LNCaP clone FGC (cell line): ENCODE results near the gene HOXC11.

Source experiments
- DNase-seq: peaks from one replicate; pipeline ENCODE4 v3.0.0-alpha.2; 2011; ENCODE audit warnings: low read depth
- H3K4me3 ChIP-seq: 2 replicates; pipeline ENCODE4 v1.5.1; 2011; ENCODE audit warnings: mild to moderate bottlenecking, low read depth, low read length, control low read depth
- TF ChIP-seq, protein P1 (sequence below): IDR thresholded peaks from 2 replicates; pipeline ENCODE4 v1.5.1; 2012; ENCODE audit warnings: mild to moderate bottlenecking; ENCODE audit not compliant: control insufficient read depth, insufficient read depth; ENCODE audit errors: extremely low read depth

Gene HOXC11

DNA sequence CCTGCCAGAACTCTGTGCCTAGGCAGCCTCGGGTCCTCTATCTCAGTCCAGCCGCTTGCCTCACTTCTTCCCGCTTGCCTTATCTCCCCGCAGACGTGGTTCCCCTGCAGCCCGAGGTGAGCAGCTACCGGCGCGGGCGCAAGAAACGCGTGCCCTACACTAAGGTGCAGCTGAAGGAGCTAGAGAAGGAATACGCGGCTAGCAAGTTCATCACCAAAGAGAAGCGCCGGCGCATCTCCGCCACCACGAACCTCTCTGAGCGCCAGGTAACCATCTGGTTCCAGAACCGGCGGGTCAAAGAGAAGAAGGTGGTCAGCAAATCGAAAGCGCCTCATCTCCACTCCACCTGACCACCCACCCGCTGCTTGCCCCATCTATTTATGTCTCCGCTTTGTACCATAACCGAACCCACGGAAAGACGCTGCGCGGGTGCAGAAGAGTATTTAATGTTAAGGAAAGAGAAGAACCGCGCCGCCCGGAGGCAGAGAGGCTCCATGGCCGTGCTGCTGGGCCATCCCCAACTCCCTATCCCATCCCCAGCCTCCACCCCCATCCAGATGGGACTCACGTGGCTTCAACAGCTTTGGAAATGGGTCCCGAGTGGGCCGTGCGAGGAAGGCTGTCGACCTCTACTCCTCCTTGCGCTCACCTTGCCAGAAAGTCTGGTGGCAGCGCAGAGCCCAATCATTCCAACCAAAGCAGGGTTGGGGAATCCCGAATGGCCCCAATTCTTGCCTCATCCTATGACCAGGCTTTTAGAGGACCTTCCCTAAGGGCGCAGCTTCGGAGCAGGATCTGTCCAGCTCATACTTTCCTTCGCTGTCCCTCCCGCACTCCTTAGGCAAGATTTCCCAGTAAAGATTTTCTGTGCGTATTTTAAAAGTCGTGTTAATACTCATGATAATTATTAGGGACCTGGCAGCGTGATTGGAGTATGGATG lies 27.7 kb upstream of the HOXC11 start:
- no peak overlapping the region for H3K4me3 ChIP-seq
- TF ChIP-seq, protein P1, sequence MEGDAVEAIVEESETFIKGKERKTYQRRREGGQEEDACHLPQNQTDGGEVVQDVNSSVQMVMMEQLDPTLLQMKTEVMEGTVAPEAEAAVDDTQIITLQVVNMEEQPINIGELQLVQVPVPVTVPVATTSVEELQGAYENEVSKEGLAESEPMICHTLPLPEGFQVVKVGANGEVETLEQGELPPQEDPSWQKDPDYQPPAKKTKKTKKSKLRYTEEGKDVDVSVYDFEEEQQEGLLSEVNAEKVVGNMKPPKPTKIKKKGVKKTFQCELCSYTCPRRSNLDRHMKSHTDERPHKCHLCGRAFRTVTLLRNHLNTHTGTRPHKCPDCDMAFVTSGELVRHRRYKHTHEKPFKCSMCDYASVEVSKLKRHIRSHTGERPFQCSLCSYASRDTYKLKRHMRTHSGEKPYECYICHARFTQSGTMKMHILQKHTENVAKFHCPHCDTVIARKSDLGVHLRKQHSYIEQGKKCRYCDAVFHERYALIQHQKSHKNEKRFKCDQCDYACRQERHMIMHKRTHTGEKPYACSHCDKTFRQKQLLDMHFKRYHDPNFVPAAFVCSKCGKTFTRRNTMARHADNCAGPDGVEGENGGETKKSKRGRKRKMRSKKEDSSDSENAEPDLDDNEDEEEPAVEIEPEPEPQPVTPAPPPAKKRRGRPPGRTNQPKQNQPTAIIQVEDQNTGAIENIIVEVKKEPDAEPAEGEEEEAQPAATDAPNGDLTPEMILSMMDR = no peak
- no peak for DNase-seq

DNA sequence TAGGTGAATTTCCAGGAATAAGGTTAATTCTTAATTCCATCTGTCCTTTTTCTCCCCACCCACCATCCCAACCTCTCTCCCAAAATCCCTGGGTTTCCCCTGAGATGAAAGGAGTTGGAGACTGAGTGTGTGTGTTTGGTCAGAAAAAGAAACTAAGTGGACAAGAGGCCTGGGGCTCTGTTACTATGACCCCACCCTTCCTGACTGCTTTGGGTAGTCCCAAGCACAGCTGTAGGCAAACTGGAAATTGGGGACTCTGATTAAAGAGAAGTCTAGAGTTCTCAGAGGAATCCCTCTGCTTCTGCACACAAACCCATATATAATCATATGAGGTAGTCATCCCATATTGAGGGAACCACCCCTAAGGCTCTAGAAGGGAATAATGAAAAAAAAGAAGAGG lies 25.2 kb upstream of the HOXC11 start:
- no peak overlapping the region for H3K4me3 ChIP-seq
- no peak for DNase-seq
- TF ChIP-seq, protein P1 = no peak

DNA sequence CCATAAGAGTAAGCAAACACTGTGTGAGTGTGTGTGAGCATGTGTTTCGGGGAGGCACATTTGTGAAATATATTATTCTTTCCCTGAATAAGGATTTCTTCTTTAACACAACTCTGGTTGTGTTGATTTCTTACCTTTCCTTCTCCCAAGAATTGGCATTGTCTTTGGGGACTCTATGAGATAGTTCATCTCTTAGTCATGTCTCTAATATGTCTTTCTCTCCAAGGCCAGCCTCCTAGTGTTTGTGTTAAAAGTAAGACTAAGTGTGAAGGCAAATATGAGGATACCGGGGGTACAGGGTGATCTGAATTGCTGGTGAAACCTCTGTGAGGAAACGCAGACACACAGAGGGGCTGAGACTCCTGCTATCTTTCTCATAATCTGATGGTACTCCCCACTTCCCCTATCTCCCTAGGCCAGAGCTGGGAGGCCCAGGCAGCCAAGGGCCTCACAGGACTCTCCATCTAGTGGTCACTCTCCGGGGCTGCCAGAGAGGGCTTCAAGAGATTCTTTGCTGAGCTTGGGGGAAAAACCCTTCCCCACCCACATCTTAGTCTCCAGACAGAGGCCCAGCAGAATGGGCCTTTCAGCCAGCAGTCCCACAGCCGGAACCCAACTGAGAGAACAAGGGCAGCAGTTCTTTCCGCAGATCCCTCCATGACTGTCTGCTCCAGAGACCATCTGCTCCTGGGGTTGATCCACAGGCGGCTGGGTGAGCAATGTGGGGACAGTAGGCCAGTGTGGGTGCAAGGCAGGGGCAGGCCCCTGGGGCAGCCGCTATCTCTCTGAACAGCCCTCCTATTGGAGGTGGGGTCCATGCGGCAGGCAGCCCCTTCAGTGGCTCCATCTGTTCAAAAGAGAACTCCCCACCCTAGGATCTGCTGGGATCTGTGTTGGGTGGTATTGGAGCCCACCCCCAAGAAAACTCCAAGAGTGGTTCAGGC lies 24.0 kb upstream of the HOXC11 start:
- no peak for DNase-seq
- TF ChIP-seq, protein P1 = no peak
- no peak overlapping the region for H3K4me3 ChIP-seq

DNA sequence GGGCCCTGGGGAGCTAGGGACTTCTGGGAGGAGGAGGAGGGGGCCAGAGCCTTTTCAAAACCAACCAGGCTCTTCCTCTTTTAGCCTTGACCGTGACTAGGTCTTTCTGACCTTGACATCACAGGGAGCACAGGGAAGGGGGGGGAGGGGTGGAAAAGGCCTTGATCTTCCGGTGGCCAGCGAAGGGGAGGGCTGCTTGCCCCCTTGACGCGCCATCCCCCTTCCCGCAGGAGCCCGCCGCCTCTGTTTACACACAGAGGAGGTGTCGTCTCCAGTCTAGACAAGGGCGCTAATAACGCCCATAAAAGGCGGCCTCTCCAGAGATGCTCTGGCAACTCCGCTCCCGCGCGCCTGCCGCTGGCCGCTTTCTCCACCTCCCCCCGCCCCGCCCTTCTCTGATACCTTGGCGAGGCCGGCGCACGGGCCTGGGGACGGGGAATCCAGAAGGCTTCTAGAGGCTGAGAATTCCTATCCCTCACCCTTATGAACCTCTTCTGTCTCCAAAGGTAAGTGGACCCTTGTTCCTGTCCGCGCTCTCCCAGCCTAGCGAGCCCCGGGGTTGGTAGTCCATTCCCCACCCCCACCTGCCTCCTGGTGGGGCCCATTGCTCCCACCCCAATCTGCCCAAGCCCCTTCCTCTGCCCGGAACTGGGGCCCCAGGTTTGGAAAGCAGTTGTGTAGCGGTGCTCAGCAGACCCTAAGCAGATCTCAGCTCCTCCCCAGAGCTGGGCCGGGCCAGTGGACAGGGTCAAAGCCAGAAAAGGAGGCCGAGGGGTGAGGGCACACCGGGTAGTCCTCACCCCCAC lies 23.1 kb upstream of the HOXC11 start:
- TF ChIP-seq, protein P1 = no peak
- DNase-seq = no peak
- H3K4me3 ChIP-seq = no peak overlapping the region

DNA sequence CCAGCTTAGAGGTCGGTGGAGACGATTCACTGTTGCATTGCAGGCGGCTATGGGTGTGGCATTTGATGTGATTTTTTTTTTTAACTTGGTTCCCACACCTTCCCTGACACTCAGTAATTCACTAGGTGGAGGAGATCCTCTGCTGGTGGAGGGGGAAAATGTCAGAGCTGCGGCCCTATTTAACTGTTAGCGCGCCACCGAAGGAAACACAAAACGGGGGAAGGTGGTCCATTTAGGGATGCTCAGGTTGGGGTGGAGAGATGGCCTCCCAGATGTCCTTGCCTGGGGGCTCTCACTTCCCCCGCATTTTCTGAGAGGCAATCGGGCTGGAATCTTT lies 22.5 kb upstream of the HOXC11 start:
- TF ChIP-seq, protein P1 = no peak
- DNase-seq = no peak
- H3K4me3 ChIP-seq = no peak overlapping the region

DNA sequence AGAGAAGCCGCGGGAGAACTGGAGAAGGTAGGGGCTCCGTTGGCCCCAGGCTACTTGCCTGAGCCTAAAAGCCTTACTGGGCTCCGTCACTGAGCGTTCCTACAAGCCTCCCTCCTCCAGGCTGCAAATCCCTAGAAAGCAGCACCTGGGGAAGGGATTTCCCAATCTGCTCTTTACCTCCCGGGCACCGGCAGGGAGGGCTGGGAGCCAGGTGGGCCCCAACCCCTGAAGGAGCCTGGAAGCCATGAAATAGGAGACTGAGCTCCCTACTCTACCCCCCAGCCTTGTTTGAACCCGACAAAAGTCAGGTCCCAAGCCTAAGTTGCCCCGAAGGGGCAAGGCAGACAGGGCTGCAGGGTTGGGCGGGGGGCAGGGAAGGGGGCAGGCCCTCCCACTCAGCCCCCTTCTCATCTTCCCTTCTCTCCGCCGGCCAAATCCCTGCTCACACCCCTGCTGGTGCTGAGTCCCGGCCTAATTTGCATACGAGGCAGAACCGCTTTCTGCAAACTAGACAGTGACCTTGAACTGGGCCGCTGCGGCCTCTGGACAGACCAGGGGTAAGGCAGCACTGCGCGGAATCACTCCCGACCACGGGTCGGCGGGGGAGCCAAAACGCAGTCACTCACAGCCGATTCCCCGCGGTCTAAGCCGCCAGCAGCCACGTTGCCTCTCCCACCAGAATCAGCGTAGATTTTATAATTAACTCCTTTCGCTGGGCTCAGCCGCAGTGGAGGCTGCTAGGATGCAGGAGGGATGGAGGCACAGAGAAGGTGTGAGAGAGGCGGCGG lies 21.9 kb upstream of the HOXC11 start:
- DNase-seq = no peak
- TF ChIP-seq, protein P1 = no peak
- H3K4me3 ChIP-seq = no peak overlapping the region
